ENCODE measurements around the gene CSF3R.

Gene CSF3R

DNA sequence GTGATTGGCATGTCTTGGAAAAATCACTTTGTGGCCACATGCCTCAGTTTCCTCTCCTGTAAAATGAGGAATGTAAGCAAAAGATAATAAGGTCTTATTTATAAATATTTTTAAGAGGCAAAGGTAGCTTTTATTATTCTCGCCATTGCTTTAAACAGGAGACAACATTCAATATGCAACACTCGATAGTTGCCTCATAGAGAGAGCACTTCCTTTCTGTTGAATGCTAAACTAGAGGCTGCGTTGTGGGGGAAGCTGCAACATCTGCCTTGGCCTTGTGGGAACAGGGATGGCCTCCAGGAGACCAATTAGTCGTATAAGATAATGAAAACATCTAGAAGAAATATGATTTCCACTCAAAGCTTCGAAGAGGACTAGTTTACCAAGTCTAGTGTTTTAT, 36.0 kb downstream of the CSF3R start:
- H3K27me3 ChIP-seq (ENCODE audit: control insufficient read depth, insufficient read depth, low read length, poor library complexity, severe bottlenecking): no peaks in the 10 kb centered on the region
- H3K4me3 ChIP-seq (ENCODE audit: insufficient read depth, low read depth, low read length): no peak overlapping the region
- H3K27ac ChIP-seq (ENCODE audit: insufficient read depth, low read depth, low read length, poor library complexity, severe bottlenecking): no peak overlapping the region
- H3K9me3 ChIP-seq (ENCODE audit: control insufficient read depth, low read length): no peaks in the 10 kb centered on the region
- 68 to 72% methylated on average over 4 to 5 of the region's 5 CpGs for WGBS, 2 experiments
- H3K4me1 ChIP-seq (ENCODE audit: control insufficient read depth, insufficient read depth, low read length): no peaks in the 10 kb centered on the region
- no peaks in the 10 kb centered on the region for H3K36me3 ChIP-seq (ENCODE audit: control insufficient read depth, insufficient read depth, low read length)

DNA sequence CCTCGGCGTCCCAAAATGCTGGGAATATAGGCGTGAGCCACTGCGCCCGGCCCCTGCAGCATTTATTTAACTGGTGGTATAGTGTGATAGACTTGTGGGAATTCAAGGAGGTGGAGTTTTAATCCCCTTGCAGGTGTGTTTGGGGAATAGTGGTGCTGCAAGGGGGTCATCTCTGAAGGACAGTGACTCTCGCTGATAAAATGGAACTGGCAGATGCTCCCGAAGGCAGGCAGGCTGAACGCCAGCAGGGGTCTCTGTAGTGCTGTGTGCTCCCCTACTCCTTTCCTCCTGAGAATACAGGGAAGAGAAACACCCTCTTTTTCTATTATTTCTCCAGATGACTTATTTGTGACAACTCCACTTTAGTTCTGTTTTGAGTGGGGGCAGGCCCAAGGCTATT, 36.4 kb downstream of the CSF3R start:
- Histone ChIP-seq H3K4me3 (ENCODE audit: insufficient read depth, low read depth, low read length) (no peak overlapping the region), H3K27ac (ENCODE audit: insufficient read depth, low read depth, low read length, poor library complexity, severe bottlenecking) (no peak overlapping the region), H3K27me3 (ENCODE audit: control insufficient read depth, insufficient read depth, low read length, poor library complexity, severe bottlenecking) (no peaks in the 10 kb centered on the region), H3K36me3 (ENCODE audit: control insufficient read depth, insufficient read depth, low read length) (no peaks in the 10 kb centered on the region), H3K9me3 (ENCODE audit: control insufficient read depth, low read length) (no peaks in the 10 kb centered on the region), H3K4me1 (ENCODE audit: control insufficient read depth, insufficient read depth, low read length) (no peaks in the 10 kb centered on the region)
- 58 to 61% methylated on average over 8 of the region's 8 CpGs for WGBS, 2 experiments

DNA sequence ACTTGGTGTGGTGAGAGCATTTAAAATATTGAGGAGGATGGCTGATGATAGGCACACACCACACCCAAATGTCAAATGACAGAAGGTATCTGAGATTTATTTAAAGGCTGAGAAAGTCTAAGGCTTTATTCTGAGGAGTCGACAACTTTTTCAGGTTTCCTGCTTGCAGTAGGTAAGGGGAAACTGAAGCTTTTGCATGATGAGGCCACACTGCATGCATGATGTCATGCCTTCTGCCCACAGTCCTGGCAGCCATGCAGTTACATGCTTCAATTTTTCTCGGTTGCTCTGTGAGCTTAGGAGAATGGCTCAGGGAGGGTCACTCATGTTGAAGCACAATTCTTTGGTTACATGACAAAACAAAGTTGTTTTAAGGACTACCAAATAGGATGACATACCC, 39.4 kb downstream of the CSF3R start:
- no peaks in the 10 kb centered on the region for H3K9me3 ChIP-seq (ENCODE audit: control insufficient read depth, low read length)
- no peaks in the 10 kb centered on the region for H3K4me1 ChIP-seq (ENCODE audit: control insufficient read depth, insufficient read depth, low read length)
- 82 to 89% methylated on average over 2 of the region's 2 CpGs for WGBS, 2 experiments
- no peak overlapping the region for H3K4me3 ChIP-seq (ENCODE audit: insufficient read depth, low read depth, low read length)
- no peaks in the 10 kb centered on the region for H3K36me3 ChIP-seq (ENCODE audit: control insufficient read depth, insufficient read depth, low read length)
- no peak overlapping the region for H3K27ac ChIP-seq (ENCODE audit: insufficient read depth, low read depth, low read length, poor library complexity, severe bottlenecking)
- no peaks in the 10 kb centered on the region for H3K27me3 ChIP-seq (ENCODE audit: control insufficient read depth, insufficient read depth, low read length, poor library complexity, severe bottlenecking)

DNA sequence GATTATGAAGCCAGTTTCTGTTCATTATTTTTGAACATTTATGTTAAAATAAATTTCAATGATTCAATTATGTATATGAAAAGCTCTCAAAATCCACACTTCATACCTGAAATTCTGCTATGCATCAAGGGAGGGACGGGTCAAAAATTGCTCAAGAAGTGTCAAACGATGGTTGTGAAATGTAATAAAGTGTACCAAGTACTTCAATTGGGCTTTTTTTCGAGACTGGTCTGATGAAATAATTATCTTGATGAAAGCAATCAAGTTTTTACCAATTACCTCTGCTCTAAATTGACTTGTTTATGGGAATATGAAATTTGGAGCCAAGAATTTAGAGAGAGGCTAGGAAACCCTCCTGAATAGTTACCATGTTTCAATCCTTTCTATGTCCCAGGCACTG, 40.4 kb downstream of the CSF3R start:
- H3K4me1 ChIP-seq (ENCODE audit: control insufficient read depth, insufficient read depth, low read length): no peaks in the 10 kb centered on the region
- WGBS, 2 experiments: 83 to 93% methylated on average over 2 to 3 of the region's 3 CpGs
- no peaks in the 10 kb centered on the region for H3K36me3 ChIP-seq (ENCODE audit: control insufficient read depth, insufficient read depth, low read length)
- no peaks in the 10 kb centered on the region for H3K9me3 ChIP-seq (ENCODE audit: control insufficient read depth, low read length)
- H3K27me3 ChIP-seq (ENCODE audit: control insufficient read depth, insufficient read depth, low read length, poor library complexity, severe bottlenecking): no peaks in the 10 kb centered on the region
- H3K4me3 ChIP-seq (ENCODE audit: insufficient read depth, low read depth, low read length): no peak overlapping the region
- no peak overlapping the region for H3K27ac ChIP-seq (ENCODE audit: insufficient read depth, low read depth, low read length, poor library complexity, severe bottlenecking)

DNA sequence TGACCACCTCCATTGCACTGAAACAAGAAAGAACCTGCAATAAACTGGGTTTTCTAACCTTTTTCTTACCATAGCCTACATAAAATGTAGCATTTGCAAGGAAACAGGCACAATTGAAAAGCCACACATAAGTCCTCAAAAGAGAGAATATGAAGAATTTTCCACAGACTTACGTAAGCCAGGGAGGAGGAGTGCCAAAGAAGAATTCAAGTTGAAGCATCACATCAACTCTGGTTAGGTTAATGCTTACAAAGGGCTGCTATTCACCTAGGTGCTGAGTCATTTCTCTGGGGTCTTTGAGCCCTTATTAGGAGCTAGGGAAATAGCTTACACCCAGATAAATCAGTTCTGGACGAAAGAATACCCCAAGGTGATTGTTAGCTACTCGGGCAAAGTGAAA, 42.1 kb downstream of the CSF3R start:
- 88 to 89% methylated on average over 3 of the region's 3 CpGs for WGBS, 2 experiments
- no peaks in the 10 kb centered on the region for H3K4me1 ChIP-seq (ENCODE audit: control insufficient read depth, insufficient read depth, low read length)
- no peaks in the 10 kb centered on the region for H3K36me3 ChIP-seq (ENCODE audit: control insufficient read depth, insufficient read depth, low read length)
- no peaks in the 10 kb centered on the region for H3K9me3 ChIP-seq (ENCODE audit: control insufficient read depth, low read length)
- H3K4me3 ChIP-seq (ENCODE audit: insufficient read depth, low read depth, low read length): no peak overlapping the region
- H3K27ac ChIP-seq (ENCODE audit: insufficient read depth, low read depth, low read length, poor library complexity, severe bottlenecking): no peak overlapping the region
- no peaks in the 10 kb centered on the region for H3K27me3 ChIP-seq (ENCODE audit: control insufficient read depth, insufficient read depth, low read length, poor library complexity, severe bottlenecking)

DNA sequence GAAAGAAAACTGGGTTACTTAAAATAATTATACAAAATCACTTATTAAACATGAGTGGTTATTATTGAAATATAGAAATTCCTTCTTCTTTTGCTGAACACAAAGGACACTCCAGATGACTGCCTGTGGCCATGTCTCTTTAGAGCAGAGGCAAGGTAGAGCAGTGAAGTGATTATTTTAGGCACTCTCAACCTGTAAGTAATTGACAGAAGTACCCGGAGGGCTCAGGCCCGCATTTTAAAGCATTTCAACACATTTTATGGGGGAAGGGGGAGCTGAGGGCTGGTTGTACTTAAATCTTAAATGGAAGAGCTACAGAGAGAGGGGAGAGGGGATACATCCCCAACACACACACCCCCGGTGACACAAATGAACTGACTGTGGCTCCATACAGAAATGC, 42.7 kb downstream of the CSF3R start:
- Histone ChIP-seq H3K4me1 (ENCODE audit: control insufficient read depth, insufficient read depth, low read length) (no peaks in the 10 kb centered on the region), H3K27ac (ENCODE audit: insufficient read depth, low read depth, low read length, poor library complexity, severe bottlenecking) (no peak overlapping the region), H3K27me3 (ENCODE audit: control insufficient read depth, insufficient read depth, low read length, poor library complexity, severe bottlenecking) (no peaks in the 10 kb centered on the region), H3K36me3 (ENCODE audit: control insufficient read depth, insufficient read depth, low read length) (no peaks in the 10 kb centered on the region), H3K9me3 (ENCODE audit: control insufficient read depth, low read length) (no peaks in the 10 kb centered on the region), H3K4me3 (ENCODE audit: insufficient read depth, low read depth, low read length) (no peak overlapping the region)
- 66 to 69% methylated on average over 3 of the region's 3 CpGs for WGBS, 2 experiments

- no peaks in the 10 kb centered on the region for H3K4me1 ChIP-seq (ENCODE audit: control insufficient read depth, insufficient read depth, low read length)
- H3K27ac ChIP-seq (ENCODE audit: insufficient read depth, low read depth, low read length, poor library complexity, severe bottlenecking): no peak overlapping the region
- no peaks in the 10 kb centered on the region for H3K27me3 ChIP-seq (ENCODE audit: control insufficient read depth, insufficient read depth, low read length, poor library complexity, severe bottlenecking)
- no peak overlapping the region for H3K4me3 ChIP-seq (ENCODE audit: insufficient read depth, low read depth, low read length)
- WGBS, 2 experiments: 94 to 96% methylated on average over 4 of the region's 4 CpGs
- H3K9me3 ChIP-seq (ENCODE audit: control insufficient read depth, low read length): no peaks in the 10 kb centered on the region
- no peaks in the 10 kb centered on the region for H3K36me3 ChIP-seq (ENCODE audit: control insufficient read depth, insufficient read depth, low read length)
These were observed 44.0 kb downstream of the CSF3R start for GRCh38 chr1:36438715-36439114.

GRCh38 chr1:36436821-36437220, 45.9 kb downstream of the CSF3R start:
- no peak overlapping the region for H3K4me3 ChIP-seq (ENCODE audit: insufficient read depth, low read depth, low read length)
- H3K4me1 ChIP-seq (ENCODE audit: control insufficient read depth, insufficient read depth, low read length): no peaks in the 10 kb centered on the region
- 87 to 89% methylated on average over 1 of the region's 1 CpG for WGBS, 2 experiments
- no peaks in the 10 kb centered on the region for H3K27me3 ChIP-seq (ENCODE audit: control insufficient read depth, insufficient read depth, low read length, poor library complexity, severe bottlenecking)
- H3K27ac ChIP-seq (ENCODE audit: insufficient read depth, low read depth, low read length, poor library complexity, severe bottlenecking): no peak overlapping the region
- no peaks in the 10 kb centered on the region for H3K36me3 ChIP-seq (ENCODE audit: control insufficient read depth, insufficient read depth, low read length)
- no peaks in the 10 kb centered on the region for H3K9me3 ChIP-seq (ENCODE audit: control insufficient read depth, low read length)

DNA sequence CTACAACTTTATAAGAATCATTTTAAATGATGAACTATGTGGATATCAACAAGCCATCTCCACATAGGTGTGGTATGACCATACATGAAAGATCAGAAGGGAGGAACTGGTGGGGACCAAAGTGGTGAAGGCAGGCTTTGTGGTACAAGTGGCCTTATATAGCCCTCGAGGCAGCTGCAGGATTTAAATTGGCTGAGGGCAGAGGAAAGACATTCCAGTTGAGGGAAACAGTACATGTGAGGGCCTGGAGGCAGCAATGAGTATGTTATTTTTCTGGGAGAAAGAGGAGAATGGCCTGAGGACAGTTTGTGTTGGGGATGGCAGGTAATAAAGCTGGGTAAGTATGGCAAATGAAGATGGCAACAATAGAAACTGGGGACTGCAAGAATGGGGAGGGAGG, 49.6 kb downstream of the CSF3R start:
- Histone ChIP-seq H3K4me1 (ENCODE audit: control insufficient read depth, insufficient read depth, low read length) (no peaks in the 10 kb centered on the region), H3K27me3 (ENCODE audit: control insufficient read depth, insufficient read depth, low read length, poor library complexity, severe bottlenecking) (no peaks in the 10 kb centered on the region), H3K4me3 (ENCODE audit: insufficient read depth, low read depth, low read length) (no peak overlapping the region), H3K9me3 (ENCODE audit: control insufficient read depth, low read length) (no peaks in the 10 kb centered on the region), H3K27ac (ENCODE audit: insufficient read depth, low read depth, low read length, poor library complexity, severe bottlenecking) (no peak overlapping the region), H3K36me3 (ENCODE audit: control insufficient read depth, insufficient read depth, low read length) (no peaks in the 10 kb centered on the region)
- 79 to 81% methylated on average over 1 of the region's 1 CpG for WGBS, 2 experiments

DNA sequence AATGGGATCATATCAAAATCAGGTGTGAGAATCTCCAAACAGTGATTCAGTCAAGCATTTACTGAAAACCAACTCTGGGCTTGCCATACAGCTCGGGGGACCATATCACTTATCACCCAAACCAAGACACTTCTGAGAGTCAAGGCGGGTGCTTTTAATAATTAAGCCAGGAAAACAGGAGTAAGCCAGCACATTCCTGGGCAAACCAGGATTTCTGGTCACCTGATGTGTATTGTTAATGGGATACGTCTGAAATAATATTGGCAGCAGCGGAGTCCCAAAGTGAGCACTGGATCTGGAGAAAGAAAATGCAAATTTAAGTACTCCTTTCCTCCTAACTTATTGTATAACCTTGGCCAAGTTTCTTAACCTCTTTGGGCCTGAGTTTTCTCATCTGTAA, 50.1 kb downstream of the CSF3R start:
- no peak overlapping the region for H3K27ac ChIP-seq (ENCODE audit: insufficient read depth, low read depth, low read length, poor library complexity, severe bottlenecking)

GRCh38 chr1:36425791-36426190, 56.9 kb downstream of the CSF3R start:
- H3K4me1 ChIP-seq (ENCODE audit: control insufficient read depth, insufficient read depth, low read length): no peaks in the 10 kb centered on the region
- no peaks in the 10 kb centered on the region for H3K27me3 ChIP-seq (ENCODE audit: control insufficient read depth, insufficient read depth, low read length, poor library complexity, severe bottlenecking)
- no peak overlapping the region for H3K4me3 ChIP-seq (ENCODE audit: insufficient read depth, low read depth, low read length)
- H3K36me3 ChIP-seq (ENCODE audit: control insufficient read depth, insufficient read depth, low read length): peaks cover 5% of the 10 kb centered on the region
- 77 to 83% methylated on average over 4 of the region's 4 CpGs for WGBS, 2 experiments
- H3K27ac ChIP-seq (ENCODE audit: insufficient read depth, low read depth, low read length, poor library complexity, severe bottlenecking): no peak overlapping the region
- H3K9me3 ChIP-seq (ENCODE audit: control insufficient read depth, low read length): no peaks in the 10 kb centered on the region

More for the DNA sequence above, 50.1 kb downstream of the CSF3R start:
- WGBS, 2 experiments: 90 to 94% methylated on average over 4 of the region's 4 CpGs
- Histone ChIP-seq H3K36me3 (ENCODE audit: control insufficient read depth, insufficient read depth, low read length) (no peaks in the 10 kb centered on the region), H3K4me1 (ENCODE audit: control insufficient read depth, insufficient read depth, low read length) (no peaks in the 10 kb centered on the region), H3K27me3 (ENCODE audit: control insufficient read depth, insufficient read depth, low read length, poor library complexity, severe bottlenecking) (no peaks in the 10 kb centered on the region), H3K4me3 (ENCODE audit: insufficient read depth, low read depth, low read length) (no peak overlapping the region), H3K9me3 (ENCODE audit: control insufficient read depth, low read length) (no peaks in the 10 kb centered on the region)

Measured in ectodermal cell (in vitro differentiated cells).